ENCODE data around the gene CRADD. TPM values are rescaled to one million over a fixed set of nuclear protein-coding genes. Genes with fewer than 3 reads are reported as not detected.
"Not testable (repeated sequence)": the region's sequence is repeated elsewhere in the genome, so short reads cannot be mapped to it uniquely, and the experiment has no call there.

Gene CRADD
- total RNA-seq, 6 experiments from 2014 or later, result 17.2 to 65.3 (median 30.8) TPM

GRCh38 chr12:93751864-93752610 lies 74.9 kb downstream of the CRADD start:
- Histone ChIP-seq H3K4me1 (peaks cover 0 to 29% (median 8%) of the 10 kb centered on the region in 4 donors), H3K36me3 (no peaks in the 10 kb centered on the region), H3K27ac (peak overlapping the region in 1 of 3 donors; percentile 51), H3K9me3 (no peaks in the 10 kb centered on the region), H3K4me3 (no peak overlapping the region), H3K27me3 (no peaks in the 10 kb centered on the region)
- WGBS (ENCODE audit: insufficient coverage, low coverage, low lambda C conversion rate, missing lambda C conversion rate), result 96% methylated on average over 6 of the region's 6 CpGs
- intact Hi-C loops (cut with DNase I), result no loop called here
- TF ChIP-seq POLR2A (IDR thresholded peaks at IDR 0.05) (no peak), CTCF (IDR thresholded peaks at IDR 0.05) (no peak)
- ATAC-seq (no peak), DNase-seq (no peak)

- H3K4me3 ChIP-seq, result no peak overlapping the region
- TF ChIP-seq CTCF (IDR thresholded peaks at IDR 0.05), result no peak
- TF ChIP-seq POLR2A (IDR thresholded peaks at IDR 0.05), result no peak
- H3K36me3 ChIP-seq, result no peaks in the 10 kb centered on the region
- H3K4me1 ChIP-seq, result peaks cover 0 to 26% (median 7%) of the 10 kb centered on the region in 4 donors
- H3K9me3 ChIP-seq, result no peaks in the 10 kb centered on the region
- no peak for ATAC-seq
- H3K27me3 ChIP-seq, result no peaks in the 10 kb centered on the region
- H3K27ac ChIP-seq, result no peak overlapping the region
- WGBS (ENCODE audit: insufficient coverage, low coverage, low lambda C conversion rate, missing lambda C conversion rate), result 74% methylated on average over 3 of the region's 3 CpGs
- intact Hi-C loops (cut with DNase I), result no loop called here
- no peak for DNase-seq
Measured at GRCh38 chr12:93753285-93753684, 76.1 kb downstream of the CRADD start.

- H3K27ac ChIP-seq, result no peak overlapping the region
- H3K27me3 ChIP-seq, result no peaks in the 10 kb centered on the region
- intact Hi-C loops (cut with DNase I), result no loop called here
- ATAC-seq (no peak), DNase-seq (no peak)
- no peaks in the 10 kb centered on the region for H3K9me3 ChIP-seq
- no peak for TF ChIP-seq CTCF (IDR thresholded peaks at IDR 0.05)
- TF ChIP-seq POLR2A (IDR thresholded peaks at IDR 0.05), result no peak
- H3K4me3 ChIP-seq, result no peak overlapping the region
- WGBS (ENCODE audit: insufficient coverage, low coverage, low lambda C conversion rate, missing lambda C conversion rate), result 91% methylated on average over 3 of the region's 3 CpGs
- H3K4me1 ChIP-seq, result peaks cover under 1 to 27% (median 10%) of the 10 kb centered on the region in 4 donors
- H3K36me3 ChIP-seq, result no peaks in the 10 kb centered on the region
Measured at GRCh38 chr12:93753838-93754429, 76.8 kb downstream of the CRADD start.

GRCh38 chr12:93754859-93755258 lies 77.7 kb downstream of the CRADD start:
- H3K4me3 ChIP-seq; DNase-seq; H3K9me3 ChIP-seq; ATAC-seq; H3K27me3 ChIP-seq; H3K27ac ChIP-seq; intact Hi-C loops (cut with DNase I); H3K36me3 ChIP-seq: not testable (repeated sequence)
- peaks cover 1 to 20% (median 9%) of the 10 kb centered on the region in 4 donors for H3K4me1 ChIP-seq

GRCh38 chr12:93756288-93756687 lies 79.1 kb downstream of the CRADD start:
- no peak overlapping the region for H3K27ac ChIP-seq
- DNase-seq (no peak), ATAC-seq (no peak)
- no peak overlapping the region for H3K4me3 ChIP-seq
- TF ChIP-seq CTCF (IDR thresholded peaks at IDR 0.05) (no peak), POLR2A (IDR thresholded peaks at IDR 0.05) (no peak)
- WGBS (ENCODE audit: insufficient coverage, low coverage, low lambda C conversion rate, missing lambda C conversion rate), result 100% methylated on average over 2 of the region's 2 CpGs
- H3K36me3 ChIP-seq, result no peaks in the 10 kb centered on the region
- no peaks in the 10 kb centered on the region for H3K27me3 ChIP-seq
- H3K4me1 ChIP-seq, result peaks cover 0 to 22% (median 9%) of the 10 kb centered on the region in 4 donors
- H3K9me3 ChIP-seq, result no peaks in the 10 kb centered on the region
- intact Hi-C loops (cut with DNase I), result no loop called here
